PC-9 (cell line): Measurements from ENCODE around the gene SKAP2.

Source experiments
- CTCF ChIP-seq: fragments of 200-600 bp; sonication (generic); conservative IDR thresholded peaks from 2 replicates; pipeline ENCODE4 v1.6.1; 2017; ENCODE audit warnings: mixed run types, antibody characterized with exemption, mild to moderate bottlenecking, moderate library complexity
- EZH2 ChIP-seq: fragments of 200-600 bp; sonication (generic); IDR thresholded peaks from 2 replicates; pipeline ENCODE4 v1.8.0; 2017; ENCODE audit warnings: antibody characterized with exemption, low read depth

DNA sequence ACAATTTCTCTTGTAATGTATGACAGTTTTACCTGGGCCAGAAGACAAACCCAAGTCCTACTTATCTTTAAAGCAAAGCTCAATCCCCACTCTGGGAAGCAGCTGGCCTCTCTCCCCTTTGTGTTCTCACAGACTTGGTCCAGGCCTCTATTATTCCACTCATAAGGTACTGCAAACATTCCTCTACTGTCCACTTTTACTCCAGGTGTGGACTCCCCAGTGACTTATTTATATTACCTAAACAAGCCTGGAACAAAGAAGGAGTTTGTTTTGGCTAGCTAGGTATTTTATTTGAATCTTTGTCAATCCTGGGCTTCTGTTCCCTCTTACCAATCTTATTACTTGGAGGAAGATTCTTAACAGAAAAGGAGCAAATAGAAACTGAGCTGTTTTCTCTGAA is 163.5 kb downstream of the SKAP2 start:
- TF ChIP-seq CTCF (no peak), EZH2 (no peak)
